Neural cell (in vitro differentiated cells): ENCODE measurements around the gene IFITM10. TPM values are rescaled to one million over a fixed set of nuclear protein-coding genes. Genes with fewer than 3 reads are reported as not detected.
A peak's percentile ranks its signal among the peaks of the same experiment; 100 is the strongest.

Experiments
- H2AFZ ChIP-seq: fragments of 200-600, 300-800 bp; sonication (generic), shearing (Covaris generic); 2 replicates; pipeline ENCODE4 v1.6.0; 2014; ENCODE audit warnings: low read depth, mild to moderate bottlenecking, antibody characterized with exemption, low read length, moderate library complexity
- H3F3A ChIP-seq: fragments of 200-600 bp; shearing (Covaris generic); 2 replicates; pipeline ENCODE4 v1.6.1; 2016; ENCODE audit warnings: mild to moderate bottlenecking, moderate library complexity, mixed read lengths, antibody characterized with exemption, low read length; ENCODE audit not compliant: insufficient read depth, poor library complexity, severe bottlenecking
- H3K27ac ChIP-seq: fragments of 200-600, 300-800 bp; sonication (generic), shearing (Covaris generic); 2 replicates; pipeline ENCODE4 v1.5.1; 2014; ENCODE audit warnings: mild to moderate bottlenecking, low read length, moderate library complexity
- H3K27me3 ChIP-seq: fragments of 300-800, 200-600 bp; sonication (generic), shearing (Covaris generic); 2 replicates; pipeline ENCODE4 v1.6.0; 2014; ENCODE audit warnings: mild to moderate bottlenecking, low read depth, low read length, moderate library complexity; ENCODE audit not compliant: insufficient read depth
- H3K36me3 ChIP-seq: fragments of 300-800, 200-600 bp; sonication (generic), shearing (Covaris generic); 2 replicates; pipeline ENCODE4 v1.5.1; 2014; ENCODE audit warnings: mild to moderate bottlenecking, antibody characterized with exemption, low read length, moderate library complexity; ENCODE audit not compliant: insufficient read depth
- H3K4me2 ChIP-seq: fragments of 300-800, 200-600 bp; sonication (generic), shearing (Covaris generic); 2 replicates; pipeline ENCODE4 v1.6.0; 2014; ENCODE audit warnings: mild to moderate bottlenecking, low read length
- H3K4me3 ChIP-seq: fragments of 300-800, 200-600 bp; sonication (generic), shearing (Covaris generic); 2 replicates; pipeline ENCODE4 v1.5.1; 2014; ENCODE audit warnings: mild to moderate bottlenecking, low read length, moderate library complexity
- H3K79me2 ChIP-seq: fragments of 200-600 bp; shearing (Covaris generic); replicated peaks from 2 replicates; pipeline ENCODE4 v1.6.0; 2014; ENCODE audit warnings: mild to moderate bottlenecking, low read length, moderate library complexity; ENCODE audit not compliant: insufficient read depth
- H3K9ac ChIP-seq: fragments of 300-800, 200-600 bp; sonication (generic), shearing (Covaris generic); 2 replicates; pipeline ENCODE4 v1.6.1; 2016; ENCODE audit warnings: mild to moderate bottlenecking, low read length, mixed read lengths
- H3K9me2 ChIP-seq: fragments of 200-600 bp; shearing (Covaris generic); 2 replicates; pipeline ENCODE4 v1.6.1; 2016; ENCODE audit warnings: mild to moderate bottlenecking, low read length, mixed read lengths; ENCODE audit not compliant: insufficient read depth
- H3K9me3 ChIP-seq: fragments of 200-600, 300-800 bp; sonication (generic), shearing (Covaris generic); 2 replicates; pipeline ENCODE4 v1.6.1; 2016; ENCODE audit warnings: mild to moderate bottlenecking, mixed run types, low read length, moderate library complexity, mixed read lengths
- H4K20me1 ChIP-seq: fragments of 200-600 bp; shearing (Covaris generic); 2 replicates; pipeline ENCODE4 v1.6.1; 2016; ENCODE audit warnings: mild to moderate bottlenecking, mixed run types; ENCODE audit not compliant: insufficient read depth
- CTCF ChIP-seq: fragments of 450-650 bp; IDR thresholded peaks from 2 replicates; pipeline ENCODE4 v1.5.1; 2014; ENCODE audit warnings: antibody characterized with exemption, mild to moderate bottlenecking, moderate library complexity; ENCODE audit not compliant: poor library complexity, severe bottlenecking
- EP300 ChIP-seq: fragments of 450-650 bp; conservative IDR thresholded peaks from 2 replicates; pipeline ENCODE4 v1.6.1; 2014; ENCODE audit warnings: antibody characterized with exemption, mild to moderate bottlenecking, moderate library complexity; ENCODE audit not compliant: poor library complexity, severe bottlenecking
- EZH2 ChIP-seq: fragments of 200-600, 300-800 bp; shearing (Covaris generic), sonication (generic); IDR thresholded peaks from 2 replicates; pipeline ENCODE4 v1.6.1; 2014; ENCODE audit warnings: antibody characterized with exemption, low read length, borderline replicate concordance, mild to moderate bottlenecking; ENCODE audit not compliant: insufficient read depth, poor library complexity, severe bottlenecking
- MXI1 ChIP-seq: fragments of 450-650 bp; conservative IDR thresholded peaks from 2 replicates; pipeline ENCODE4 v1.6.1; 2014; ENCODE audit warnings: antibody characterized with exemption, mild to moderate bottlenecking; ENCODE audit not compliant: poor library complexity, severe bottlenecking
- POLR2AphosphoS5 ChIP-seq: IDR thresholded peaks from 2 replicates; pipeline ENCODE4 v1.6.1; 2012
- RAD21 ChIP-seq: fragments of 450-650 bp; conservative IDR thresholded peaks from 2 replicates; pipeline ENCODE4 v1.6.1; 2014; ENCODE audit warnings: antibody characterized with exemption, mild to moderate bottlenecking, moderate library complexity
- REST ChIP-seq: IDR thresholded peaks from 2 replicates; pipeline ENCODE4 v1.6.1; 2012; ENCODE audit warnings: borderline replicate concordance
- SMC3 ChIP-seq: fragments of 450-650 bp; conservative IDR thresholded peaks from 2 replicates; pipeline ENCODE4 v1.6.1; 2014; ENCODE audit warnings: antibody characterized with exemption, mild to moderate bottlenecking, moderate library complexity; ENCODE audit not compliant: poor library complexity
- TAF1 ChIP-seq: IDR thresholded peaks from 2 replicates; pipeline ENCODE4 v1.6.1; 2012; ENCODE audit warnings: low read depth
- polyA minus RNA-seq: library from RNA; depleted of rRNA, polyadenylated mRNA; stranded (reverse); fragments of >200 nt; gene quantifications from 2 replicates; pipeline ENCODE4 v1.2.3, GENCODE V29; 2014
- polyA plus RNA-seq: library from polyadenylated mRNA; depleted of rRNA; stranded (reverse); fragments of >200 nt; gene quantifications from 2 replicates; pipeline ENCODE4 v1.2.3, GENCODE V29; 2014

Gene IFITM10
- 0.50 and 1.1 TPM in 2 replicates for polyA plus RNA-seq
- polyA minus RNA-seq: 0.73 and 1.2 TPM in 2 replicates

GRCh38 chr11:1750481-1750839 lies at the start of gene IFITM10:
Gene IFITM10 (minus strand): TSS chr11:1750595. CDS start chr11:1750442, 153 bp downstream.
- no peak within 1 kb of the TSS for H3K4me2 ChIP-seq
- no peaks in the 10 kb centered on the region for H3K9me3 ChIP-seq
- H3K36me3 ChIP-seq: no peaks in the 10 kb centered on the region
- peaks cover 36% of the 10 kb centered on the region for H3K27me3 ChIP-seq
- no peaks in the 10 kb centered on the region for H3K79me2 ChIP-seq
- no peak within 1 kb of the TSS for H3K9ac ChIP-seq
- no peak within 1 kb of the TSS for H2AFZ ChIP-seq
- no peaks in the 10 kb centered on the region for H3K9me2 ChIP-seq
- H3F3A ChIP-seq: no peaks in the 10 kb centered on the region
- no peaks in the 10 kb centered on the region for H4K20me1 ChIP-seq
- no peak for TF ChIP-seq RAD21
- no peak for TF ChIP-seq MXI1
- no peak for TF ChIP-seq REST
- no peak for TF ChIP-seq SMC3
- TF ChIP-seq POLR2AphosphoS5: no peak
- TF ChIP-seq TAF1: no peak
- no peak for TF ChIP-seq EP300
- no peak for TF ChIP-seq CTCF
- no peak for TF ChIP-seq EZH2
- no peak within 1 kb of the TSS for H3K27ac ChIP-seq
- H3K4me3 ChIP-seq: peak within 1 kb of the TSS; percentile 66

GRCh38 chr11:1797391-1798125 lies 47.2 kb upstream of the IFITM10 start:
- Histone ChIP-seq H3K27ac (no peak overlapping the region), H3K4me3 (no peak overlapping the region), H3K27me3 (no peaks in the 10 kb centered on the region), H3K79me2 (no peaks in the 10 kb centered on the region), H3K9me3 (no peaks in the 10 kb centered on the region), H3K9ac (no peak overlapping the region), H3K4me2 (no peak overlapping the region), H4K20me1 (no peaks in the 10 kb centered on the region), H3K9me2 (no peaks in the 10 kb centered on the region), H3F3A (no peaks in the 10 kb centered on the region), H3K36me3 (no peaks in the 10 kb centered on the region), H2AFZ (no peak overlapping the region)
- TF ChIP-seq RAD21 (no peak), CTCF (no peak), EP300 (no peak), POLR2AphosphoS5 (no peak), TAF1 (no peak), SMC3 (no peak), EZH2 (no peak), MXI1 (no peak), REST (no peak)
